Endothelial cell of umbilical vein (primary cell): ENCODE measurements around the gene RGS8. TPM values are rescaled to one million over a fixed set of nuclear protein-coding genes. Genes with fewer than 3 reads are reported as not detected.

ENCODE experiments used
- BruUV-seq: library from RNA; stranded (reverse); fragments of 400-500 nt; replicated peaks from 2 replicates; lab custom pipeline; 2021; lab: Mats Ljungman, UMichigan
- CTCF ChIA-PET: fragments of 300-600, 350-600 bp; sonication (Branson Sonifier 250); formaldehyde crosslinking; loops from one replicate; lab custom pipeline; 2021; ENCODE audit warnings: antibody characterized with exemption, inconsistent platforms; lab: Charles Lee
- POLR2A ChIA-PET: fragments of 300-600, 350-600 bp; sonication (Branson Sonifier 250); formaldehyde crosslinking; loops from one replicate; lab custom pipeline; 2021; ENCODE audit warnings: antibody characterized with exemption, inconsistent platforms; lab: Charles Lee
- DNase-seq: peaks from one replicate; pipeline ENCODE4 v3.0.0-alpha.2; 2011; ENCODE audit warnings: low read depth, low spot score
- FAIRE-seq: peaks from 2 replicates; lab custom pipeline; 2011; peaks lifted over from hg19 to GRCh38; lab: Jason Lieb, UNC
- H2AFZ ChIP-seq: 2 replicates; pipeline ENCODE4 v1.6.0; 2012; ENCODE audit warnings: low read depth, low read length, control low read depth, inconsistent platforms
- H3K27ac ChIP-seq: 2 replicates; pipeline ENCODE4 v1.5.1; 2011; ENCODE audit warnings: low read depth, mild to moderate bottlenecking, control low read depth, low read length, moderate library complexity; ENCODE audit not compliant: insufficient read depth
- H3K27me3 ChIP-seq, 2 experiments: 2 replicates each; pipeline versions ENCODE4 v1.6.0 to v1.6.1; 2011; ENCODE audit warnings: low read length in 2 of 2, mixed read lengths in 1 of 2; ENCODE audit not compliant: control insufficient read depth in 2 of 2, insufficient read depth in 2 of 2
- H3K36me3 ChIP-seq, 2 experiments: 2 replicates in 1 of 2; 3 replicates in 1 of 2; pipeline ENCODE4 v1.5.1; 2011; ENCODE audit warnings: low read length in 2 of 2, mild to moderate bottlenecking in 1 of 2, moderate library complexity in 1 of 2; ENCODE audit not compliant: control insufficient read depth in 2 of 2, insufficient read depth in 2 of 2; ENCODE audit errors: extremely low read depth in 1 of 2
- H3K4me1 ChIP-seq: 3 replicates; pipeline ENCODE4 v1.5.1; 2011; ENCODE audit warnings: mild to moderate bottlenecking, low read length; ENCODE audit not compliant: control insufficient read depth, insufficient read depth; ENCODE audit errors: extremely low read depth
- H3K4me2 ChIP-seq: 2 replicates; pipeline ENCODE4 v1.6.1; 2011; ENCODE audit warnings: low read length, control low read depth, mixed read lengths; ENCODE audit not compliant: insufficient read depth
- H3K4me3 ChIP-seq, 3 experiments: fragments of 200-600 bp in 1 of 3; sonication (generic), shearing (Covaris generic) in 1 of 3; replicated peaks in 1 of 3; 2 replicates each; pipeline ENCODE4 v1.5.1; 2011 to 2016; ENCODE audit warnings: control low read depth in 3 of 3, low read length in 3 of 3, mild to moderate bottlenecking in 2 of 3, inconsistent platforms in 1 of 3, low read depth in 1 of 3, moderate library complexity in 1 of 3; ENCODE audit not compliant: insufficient read depth in 1 of 3
- H3K79me2 ChIP-seq: 2 replicates; pipeline ENCODE4 v1.6.0; 2012; ENCODE audit warnings: low read length, inconsistent platforms; ENCODE audit not compliant: control insufficient read depth, insufficient read depth
- H3K9ac ChIP-seq: replicated peaks from 2 replicates; pipeline ENCODE3; 2011; ENCODE audit warnings: low read length, control low read depth; ENCODE audit not compliant: insufficient read depth; ENCODE audit errors: extremely low read depth
- H3K9me1 ChIP-seq: replicated peaks from 3 replicates; pipeline ENCODE4 v1.6.0; 2011; ENCODE audit warnings: mild to moderate bottlenecking, low read length; ENCODE audit not compliant: control insufficient read depth, insufficient read depth; ENCODE audit errors: extremely low read depth
- H3K9me3 ChIP-seq: replicated peaks from 2 replicates; pipeline ENCODE4 v1.5.1; 2012; ENCODE audit warnings: low read length, inconsistent platforms; ENCODE audit not compliant: control insufficient read depth, insufficient read depth
- H4K20me1 ChIP-seq: replicated peaks from 2 replicates; pipeline ENCODE3; 2011; ENCODE audit warnings: mild to moderate bottlenecking, low read length; ENCODE audit not compliant: control insufficient read depth, insufficient read depth; ENCODE audit errors: extremely low read depth
- EZH2 ChIP-seq: IDR thresholded peaks from 2 replicates; pipeline ENCODE4 v1.6.1; 2012; ENCODE audit warnings: borderline replicate concordance, low read depth, mild to moderate bottlenecking, moderate library complexity, low read length, inconsistent platforms; ENCODE audit not compliant: severe bottlenecking
- JUN ChIP-seq: IDR thresholded peaks from 2 replicates; pipeline ENCODE4 v1.6.1; 2011; ENCODE audit warnings: borderline replicate concordance, low read depth; ENCODE audit not compliant: insufficient read length, insufficient read depth
- POLR2A ChIP-seq: IDR thresholded peaks from 2 replicates; pipeline ENCODE4 v1.6.1; 2012; ENCODE audit warnings: low read depth, mild to moderate bottlenecking, control low read depth, low read length
- POLR2AphosphoS5 ChIP-seq: IDR thresholded peaks from 2 replicates; pipeline ENCODE4 v1.6.1; 2012; ENCODE audit warnings: low read depth, mild to moderate bottlenecking, control low read depth, low read length, moderate library complexity; ENCODE audit not compliant: insufficient read depth
- dilution Hi-C: fragments of 300-500 bp; cut with MboI; formaldehyde crosslinking; loops from one replicate; pipeline ENCODE4 v1.15.0; 2019; ENCODE audit warnings: low sequenced_read_pairs; ENCODE audit not compliant: extremely low pct_ligation_motif_present
- intact Hi-C: fragments of 100-400 bp; cut with micrococcal nuclease; formaldehyde crosslinking; loops from one replicate; pipeline ENCODE4 v1.10.0; 2022
- polyA plus RNA-seq, 4 experiments: library from polyadenylated mRNA; depleted of rRNA in 3 of 4; stranded (reverse) in 3 of 4; unstranded in 1 of 4; fragments of >200 nt; gene quantifications; 2 replicates each; pipeline versions ENCODE4 v1.2.1 to v1.2.3, GENCODE V29; 2011 to 2012; ENCODE audit warnings: missing spikeins in 1 of 4
- total RNA-seq: library from RNA; stranded (reverse); gene quantifications from 2 replicates; pipeline ENCODE4 v1.2.3, GENCODE V29; 2021
- TF ChIP-seq, protein P1 (sequence below): IDR thresholded peaks from 2 replicates; pipeline ENCODE4 v1.6.1; 2011; ENCODE audit not compliant: insufficient read depth, insufficient read length
- TF ChIP-seq, protein P2 (sequence below), 2 donors: IDR thresholded peaks; 1 replicate in 1 of 2; 2 replicates in 1 of 2; pipeline ENCODE4 v1.5.1; 2011; ENCODE audit warnings: low read length in 2 of 2, mild to moderate bottlenecking in 2 of 2, moderate library complexity in 2 of 2, control low read depth in 1 of 2, inconsistent platforms in 1 of 2, low read depth in 1 of 2; ENCODE audit not compliant: insufficient read depth in 1 of 2; ENCODE audit errors: extremely low read depth in 1 of 2

Gene RGS8
- total and polyA plus RNA-seq, 2 donors (not counting 3 experiments of a cell fraction or from before 2014, with no cell fraction given): not detected

DNA sequence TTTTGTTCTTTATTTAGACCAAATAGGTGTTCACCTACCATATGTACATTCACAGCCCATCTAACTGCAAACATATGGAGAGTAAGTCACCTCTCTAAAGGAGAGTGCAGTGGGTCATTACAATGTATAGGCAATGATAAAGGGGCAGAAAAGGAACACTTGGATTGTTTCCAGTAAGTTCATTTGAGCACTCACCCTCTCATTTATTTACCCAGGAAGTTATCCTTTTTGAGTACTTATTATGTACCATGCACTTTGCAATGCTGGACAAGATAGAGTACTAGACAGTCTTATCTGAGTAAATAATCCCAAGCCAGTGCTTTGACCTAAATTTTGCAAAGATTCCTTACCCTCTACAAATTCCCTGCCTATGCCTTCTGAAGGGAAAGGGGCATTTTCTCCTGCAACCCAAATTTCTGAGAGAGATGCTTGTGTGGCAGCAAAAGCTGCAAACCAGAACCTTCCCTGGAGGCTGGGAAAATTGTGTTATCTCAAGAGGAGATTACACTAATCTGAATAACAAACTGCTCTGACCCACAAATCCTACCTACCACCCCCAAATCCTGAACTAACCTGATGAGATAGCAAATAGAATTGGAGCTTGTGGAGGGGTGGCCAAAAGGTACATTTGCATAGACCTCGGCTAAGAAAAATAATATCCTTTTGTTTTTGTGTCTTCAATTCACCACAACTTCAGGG, 18.6 kb upstream of the RGS8 start:
- no peak overlapping the region for H2AFZ ChIP-seq
- H3K36me3 ChIP-seq: no peaks in the 10 kb centered on the region
- H3K27ac ChIP-seq: no peak overlapping the region
- no peak overlapping the region for H3K9ac ChIP-seq
- no peaks in the 10 kb centered on the region for H4K20me1 ChIP-seq
- intact Hi-C loops: no loop called here
- no peak for FAIRE-seq
- peaks cover 9 to 10% of the 10 kb centered on the region in 2 experiments for H3K27me3 ChIP-seq
- DNase-seq: no peak
- dilution Hi-C loops: no loop called here
- no peak overlapping the region for H3K4me2 ChIP-seq
- TF ChIP-seq JUN (no peak), POLR2A (no peak), EZH2 (no peak), POLR2AphosphoS5 (no peak)
- TF ChIP-seq, protein P1, sequence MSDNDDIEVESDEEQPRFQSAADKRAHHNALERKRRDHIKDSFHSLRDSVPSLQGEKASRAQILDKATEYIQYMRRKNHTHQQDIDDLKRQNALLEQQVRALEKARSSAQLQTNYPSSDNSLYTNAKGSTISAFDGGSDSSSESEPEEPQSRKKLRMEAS: no peak
- TF ChIP-seq, protein P2, sequence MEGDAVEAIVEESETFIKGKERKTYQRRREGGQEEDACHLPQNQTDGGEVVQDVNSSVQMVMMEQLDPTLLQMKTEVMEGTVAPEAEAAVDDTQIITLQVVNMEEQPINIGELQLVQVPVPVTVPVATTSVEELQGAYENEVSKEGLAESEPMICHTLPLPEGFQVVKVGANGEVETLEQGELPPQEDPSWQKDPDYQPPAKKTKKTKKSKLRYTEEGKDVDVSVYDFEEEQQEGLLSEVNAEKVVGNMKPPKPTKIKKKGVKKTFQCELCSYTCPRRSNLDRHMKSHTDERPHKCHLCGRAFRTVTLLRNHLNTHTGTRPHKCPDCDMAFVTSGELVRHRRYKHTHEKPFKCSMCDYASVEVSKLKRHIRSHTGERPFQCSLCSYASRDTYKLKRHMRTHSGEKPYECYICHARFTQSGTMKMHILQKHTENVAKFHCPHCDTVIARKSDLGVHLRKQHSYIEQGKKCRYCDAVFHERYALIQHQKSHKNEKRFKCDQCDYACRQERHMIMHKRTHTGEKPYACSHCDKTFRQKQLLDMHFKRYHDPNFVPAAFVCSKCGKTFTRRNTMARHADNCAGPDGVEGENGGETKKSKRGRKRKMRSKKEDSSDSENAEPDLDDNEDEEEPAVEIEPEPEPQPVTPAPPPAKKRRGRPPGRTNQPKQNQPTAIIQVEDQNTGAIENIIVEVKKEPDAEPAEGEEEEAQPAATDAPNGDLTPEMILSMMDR (IDR thresholded peaks at IDR 0.05; ENCODE audit: extremely low read depth in 1 of 2, insufficient read depth in 1 of 2, low read depth in 1 of 2, low read length in 2 of 2): no peak
- H3K9me1 ChIP-seq: no peaks in the 10 kb centered on the region
- POLR2A ChIA-PET: no interaction called here
- H3K4me3 ChIP-seq: no peak overlapping the region
- H3K79me2 ChIP-seq: no peaks in the 10 kb centered on the region
- H3K4me1 ChIP-seq: no peaks in the 10 kb centered on the region
- no TSS peak for BruUV-seq
- CTCF ChIA-PET: no interaction called here
- H3K9me3 ChIP-seq: no peaks in the 10 kb centered on the region
